ENCODE measurements around the gene CBLC.

Gene CBLC, protein sequence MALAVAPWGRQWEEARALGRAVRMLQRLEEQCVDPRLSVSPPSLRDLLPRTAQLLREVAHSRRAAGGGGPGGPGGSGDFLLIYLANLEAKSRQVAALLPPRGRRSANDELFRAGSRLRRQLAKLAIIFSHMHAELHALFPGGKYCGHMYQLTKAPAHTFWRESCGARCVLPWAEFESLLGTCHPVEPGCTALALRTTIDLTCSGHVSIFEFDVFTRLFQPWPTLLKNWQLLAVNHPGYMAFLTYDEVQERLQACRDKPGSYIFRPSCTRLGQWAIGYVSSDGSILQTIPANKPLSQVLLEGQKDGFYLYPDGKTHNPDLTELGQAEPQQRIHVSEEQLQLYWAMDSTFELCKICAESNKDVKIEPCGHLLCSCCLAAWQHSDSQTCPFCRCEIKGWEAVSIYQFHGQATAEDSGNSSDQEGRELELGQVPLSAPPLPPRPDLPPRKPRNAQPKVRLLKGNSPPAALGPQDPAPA
- total RNA-seq, result 0 to 0.06 reads per million in 2 experiments

DNA sequence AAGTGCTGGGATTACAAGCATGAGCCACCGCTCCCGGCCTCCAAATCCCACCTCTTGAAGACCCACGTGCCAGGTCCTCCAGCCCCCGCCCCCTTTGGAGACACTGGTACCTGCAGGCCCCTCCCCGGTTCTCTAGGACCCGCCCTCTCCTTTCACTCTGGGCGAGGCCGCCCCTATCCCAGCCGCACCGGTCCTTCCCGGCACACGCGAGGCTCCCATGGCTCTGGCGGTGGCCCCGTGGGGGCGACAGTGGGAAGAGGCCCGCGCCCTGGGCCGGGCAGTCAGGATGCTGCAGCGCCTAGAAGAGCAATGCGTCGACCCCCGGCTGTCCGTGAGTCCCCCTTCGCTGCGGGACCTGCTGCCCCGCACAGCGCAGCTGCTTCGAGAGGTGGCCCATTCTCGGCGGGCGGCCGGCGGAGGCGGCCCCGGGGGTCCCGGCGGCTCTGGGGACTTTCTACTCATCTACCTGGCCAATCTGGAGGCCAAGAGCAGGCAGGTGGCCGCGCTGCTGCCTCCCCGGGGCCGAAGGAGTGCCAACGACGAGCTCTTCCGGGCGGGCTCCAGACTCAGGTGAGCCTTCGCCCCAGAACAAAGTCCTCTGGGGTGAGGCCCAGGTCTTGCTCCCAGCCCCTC, at the start of gene CBLC:
Gene CBLC, plus strand, starts transcription at position 176 of the 633 bp plus-strand sequence. Its CDS starts 42 bp downstream, at position 218.
- no peak for DNase-seq (ENCODE audit: low read depth)

DNA sequence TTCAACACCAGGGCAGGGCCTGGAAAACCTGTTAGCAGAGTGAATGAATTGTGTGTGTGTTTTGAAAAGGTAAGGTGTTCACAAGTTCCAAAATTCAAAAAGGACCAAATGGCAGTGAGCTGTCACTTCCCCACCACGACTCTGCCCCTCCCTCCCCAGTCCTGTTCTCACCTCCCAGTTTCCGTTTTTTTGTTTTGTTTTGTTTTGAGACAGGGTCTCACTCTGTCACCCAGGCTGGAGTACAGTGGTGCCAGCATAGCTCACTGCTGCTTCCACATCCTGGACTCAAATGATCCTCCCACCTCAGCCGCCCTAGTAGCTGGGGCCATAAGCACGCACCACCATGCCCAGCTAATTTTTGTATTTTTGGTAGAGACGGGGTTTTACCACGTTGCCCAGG, 49.5 kb upstream of the CBLC start:
- DNase-seq (ENCODE audit: low read depth), result no peak

DNA sequence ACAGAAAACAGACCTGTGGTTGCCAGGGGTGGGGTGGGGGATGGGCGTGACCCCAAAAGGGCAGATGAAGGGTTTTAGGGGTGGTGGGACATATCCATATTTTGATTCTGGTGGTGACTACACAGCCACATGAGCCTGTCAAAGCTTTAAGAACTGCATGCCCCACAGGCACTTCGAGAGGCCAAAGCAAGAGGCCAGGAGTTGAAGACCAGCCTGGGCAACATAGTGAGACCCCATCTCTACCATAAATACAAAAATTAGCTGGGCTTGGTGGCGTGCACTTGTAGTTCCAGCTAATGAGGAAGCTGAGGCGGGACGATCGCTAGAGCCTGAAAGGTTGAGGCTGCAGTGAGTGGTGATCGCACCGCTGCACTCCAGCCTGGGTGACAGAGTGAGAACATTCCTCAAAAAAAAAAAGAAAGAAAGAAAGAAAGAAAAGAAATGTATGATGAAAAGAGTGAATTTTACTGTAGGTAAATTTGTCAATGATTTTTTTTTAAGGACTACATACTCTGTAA, 48.1 kb upstream of the CBLC start:
- DNase-seq (ENCODE audit: low read depth), result no peak

DNA sequence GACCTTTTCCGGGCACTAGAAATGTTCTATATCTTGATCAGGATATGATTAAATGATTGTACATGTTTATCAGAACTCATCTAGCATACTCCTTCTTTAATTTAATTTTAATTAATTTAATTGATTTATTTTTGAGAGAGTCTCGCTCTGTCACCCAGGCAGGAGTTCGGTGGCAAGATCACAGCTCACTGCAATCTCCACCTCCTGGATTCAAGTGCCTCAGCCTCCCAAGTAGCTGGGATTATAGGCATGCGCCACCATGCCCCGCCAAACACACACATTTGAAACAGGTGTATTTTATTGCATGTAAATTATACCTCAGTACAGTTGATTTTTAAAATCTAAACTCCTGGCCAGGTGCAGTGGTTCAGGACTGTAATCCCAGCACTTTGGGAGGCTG, 46.6 kb upstream of the CBLC start:
- no peak for DNase-seq (ENCODE audit: low read depth)

DNA sequence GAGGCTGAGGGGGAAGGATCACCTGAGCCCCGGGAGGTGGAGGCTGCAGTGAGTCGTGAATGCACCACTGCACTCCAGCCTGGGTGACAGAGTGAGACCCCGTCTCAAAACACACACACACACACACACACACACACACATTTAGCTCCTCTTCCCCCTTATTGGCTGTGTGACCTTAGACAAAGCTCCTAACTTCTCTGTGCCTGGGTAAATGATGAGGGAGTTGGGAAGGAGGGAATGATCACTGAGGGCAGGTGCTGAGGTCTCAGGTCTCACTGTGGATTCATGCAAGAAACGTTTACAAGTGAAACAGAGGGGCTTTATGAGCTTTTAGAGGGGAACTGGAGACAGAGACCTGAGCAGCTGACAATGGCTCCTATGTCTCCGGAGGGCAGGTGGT, 46.1 kb upstream of the CBLC start:
- no peak for DNase-seq (ENCODE audit: low read depth)

DNA sequence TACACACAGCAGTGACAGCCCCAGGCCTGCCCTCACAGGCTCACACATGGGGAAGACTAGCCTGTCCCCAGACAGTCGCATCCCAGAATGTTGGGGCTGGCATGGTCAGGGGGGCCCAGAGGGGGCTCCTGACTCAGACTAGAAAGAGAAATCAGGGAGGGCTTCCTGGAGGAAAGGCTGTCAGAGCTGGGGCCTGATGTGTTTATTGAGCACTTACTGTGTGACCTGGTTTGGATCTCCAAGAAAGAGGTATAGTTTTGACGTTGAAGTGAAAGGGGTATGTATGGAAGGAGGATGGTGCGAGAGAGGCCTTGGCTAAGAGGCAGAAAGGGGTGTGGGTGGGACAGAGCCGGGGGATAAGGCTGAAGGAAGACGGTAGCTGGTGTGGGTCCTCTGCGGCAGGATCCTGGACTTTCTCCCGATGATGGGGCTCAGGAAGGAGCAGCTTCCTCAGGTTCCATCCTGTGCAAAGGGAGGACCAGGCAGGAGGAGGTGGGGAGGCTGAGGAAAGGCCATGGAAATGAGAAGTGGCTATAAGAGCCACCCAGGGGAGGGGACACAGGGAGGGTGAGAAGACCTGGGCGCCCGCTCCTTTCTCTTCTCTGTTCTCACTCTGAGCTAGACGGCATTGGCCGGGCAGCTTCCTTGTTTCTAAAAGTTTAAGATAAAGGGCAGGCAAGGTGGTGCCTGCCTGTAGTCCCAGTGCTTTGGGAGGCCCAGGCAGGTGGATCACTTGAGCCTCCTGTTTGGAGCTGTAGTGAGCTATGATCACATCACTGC, 45.3 kb upstream of the CBLC start:
- DNase-seq (ENCODE audit: low read depth), result no peak

DNA sequence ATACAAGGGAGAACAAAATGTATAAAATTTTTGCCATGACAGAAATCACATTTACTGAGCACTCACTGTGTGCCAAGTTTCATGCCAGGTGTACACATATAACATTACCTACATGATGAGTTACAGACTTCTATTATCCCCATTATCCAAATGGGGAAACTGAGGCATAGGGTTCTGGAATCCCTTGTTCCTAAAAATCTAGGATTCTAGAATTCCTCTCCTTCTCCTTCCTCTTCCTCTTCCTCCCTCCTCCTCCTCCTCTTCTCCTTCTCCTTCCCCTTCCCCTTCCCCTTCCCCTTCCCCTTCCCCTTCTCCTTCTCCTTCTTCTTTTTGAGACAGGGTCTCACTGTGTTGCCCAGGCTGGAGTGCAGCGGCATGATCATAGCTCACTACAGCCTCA, 43.3 kb upstream of the CBLC start:
- DNase-seq (ENCODE audit: low read depth), result no peak

DNA sequence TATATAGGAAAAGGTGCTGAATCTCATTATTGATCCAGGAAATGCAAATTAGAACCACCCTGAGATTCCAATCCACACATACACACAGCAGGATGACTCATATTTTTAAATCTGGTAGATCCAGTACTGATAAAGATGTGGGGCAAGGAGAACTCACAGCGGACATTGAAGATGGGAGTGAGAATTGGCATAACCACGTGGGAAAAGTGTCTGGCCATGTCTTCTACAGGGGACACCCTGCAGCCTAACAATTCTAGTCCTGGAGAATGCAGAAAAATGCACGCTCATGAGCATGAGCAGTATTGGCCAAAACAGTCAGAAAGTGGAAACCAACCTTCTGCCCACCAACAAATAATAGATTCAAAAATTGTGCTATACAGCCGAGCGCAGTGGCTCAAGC, 42.7 kb upstream of the CBLC start:
- DNase-seq (ENCODE audit: low read depth), result no peak

DNA sequence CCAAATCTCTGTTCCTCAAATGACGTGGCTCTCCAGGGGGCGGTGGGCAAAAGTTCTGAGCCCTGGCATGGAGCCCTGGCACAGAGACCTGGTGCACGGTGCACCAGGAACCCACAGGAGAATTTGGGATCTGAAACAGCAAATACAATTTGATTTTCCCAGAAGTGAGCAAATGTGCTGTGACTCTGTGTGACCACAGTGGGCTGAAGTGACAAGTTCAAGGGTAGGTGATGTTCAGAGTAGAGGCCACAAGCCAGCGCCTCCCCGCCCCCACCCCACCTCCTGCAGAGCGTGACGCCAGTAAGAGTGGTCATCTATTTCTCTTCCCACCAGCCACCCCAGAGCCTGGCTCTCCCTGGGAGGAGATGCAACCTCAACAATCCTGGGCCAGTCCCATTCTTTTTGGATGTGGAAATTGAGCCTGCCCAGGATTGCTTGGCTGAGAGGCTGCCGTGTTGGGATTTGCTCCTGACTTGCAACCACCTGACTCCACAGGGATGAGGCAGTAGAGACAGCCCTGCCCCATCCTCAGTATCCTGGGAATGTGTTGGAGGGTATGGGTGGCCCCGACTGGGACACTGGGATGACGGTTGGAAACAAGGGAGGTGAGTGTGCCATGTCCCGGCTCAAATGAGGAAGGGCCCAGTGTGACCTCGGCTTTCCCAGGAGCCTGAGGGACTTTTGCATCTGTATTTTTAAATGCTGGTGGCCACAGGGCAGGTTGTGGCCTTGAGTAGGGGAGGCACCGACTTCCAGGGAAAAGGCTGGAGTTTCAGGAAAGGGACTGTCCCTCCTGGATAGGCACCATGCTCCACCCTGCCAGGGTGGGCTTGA, 40.2 kb upstream of the CBLC start:
- no peak for DNase-seq (ENCODE audit: low read depth)

DNA sequence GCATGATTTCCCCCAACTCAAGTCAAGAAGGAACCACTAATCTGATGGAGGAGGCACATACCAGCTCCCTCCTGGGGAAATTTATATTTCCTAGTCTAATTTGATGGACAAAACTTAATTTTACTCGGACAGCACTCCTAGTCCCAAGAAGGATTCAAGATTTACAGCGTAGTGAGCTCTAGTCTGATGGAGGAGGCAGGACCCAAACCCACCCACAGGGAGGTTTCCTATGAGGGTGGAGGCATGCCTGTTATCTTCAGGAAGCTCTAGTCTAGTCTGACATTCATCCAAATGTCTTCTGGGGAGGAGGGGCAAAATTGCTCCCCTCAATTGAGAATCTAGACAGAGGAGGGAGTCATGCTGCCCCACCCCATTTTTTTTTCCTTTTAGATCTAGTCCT, 39.6 kb upstream of the CBLC start:
- DNase-seq (ENCODE audit: low read depth), result no peak

DNA sequence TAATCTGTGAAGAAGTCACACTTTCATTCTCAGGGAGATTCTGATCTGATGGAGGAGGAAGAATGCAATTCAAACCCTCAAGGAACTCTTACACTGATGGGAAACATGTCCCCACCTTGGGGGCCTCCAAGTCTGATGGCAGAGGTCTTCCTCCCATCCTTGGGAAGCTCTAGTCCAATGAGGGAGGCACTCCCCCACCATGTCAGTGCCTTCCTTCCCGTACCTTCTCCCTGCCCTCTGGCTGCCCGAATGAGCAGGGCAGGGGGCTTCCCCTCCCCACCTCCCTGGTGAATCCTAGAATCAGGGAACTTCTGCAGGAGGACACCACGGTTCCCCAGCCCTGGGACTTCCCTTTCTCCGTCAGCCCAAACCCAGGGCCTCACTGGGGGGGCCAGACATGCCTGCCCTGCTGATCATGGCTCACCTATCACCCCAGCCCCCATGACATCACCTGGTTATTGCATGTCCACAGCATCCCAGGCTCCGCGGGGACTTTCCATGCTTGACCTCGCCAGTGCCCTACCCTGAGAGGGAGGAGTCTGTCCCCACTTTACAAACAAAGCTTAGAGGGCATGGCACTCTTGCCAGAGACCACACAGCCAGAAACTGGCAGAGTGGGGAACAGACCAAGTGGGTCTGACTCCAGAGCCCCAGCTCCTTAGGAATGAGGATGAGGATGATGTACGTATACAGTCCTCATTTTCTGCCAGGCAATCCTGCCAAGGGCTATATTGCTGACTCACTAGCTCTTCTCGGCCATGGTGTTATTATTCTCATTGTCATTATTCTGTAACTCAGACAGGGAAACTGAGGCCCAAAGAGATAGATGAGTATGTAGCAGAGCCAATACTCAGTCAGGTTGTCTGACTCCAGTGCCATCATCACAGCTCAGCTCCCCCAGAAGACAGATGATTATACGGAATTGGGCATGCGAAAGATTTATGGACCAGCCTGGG, 38.8 kb upstream of the CBLC start:
- DNase-seq (ENCODE audit: low read depth), result no peak

DNA sequence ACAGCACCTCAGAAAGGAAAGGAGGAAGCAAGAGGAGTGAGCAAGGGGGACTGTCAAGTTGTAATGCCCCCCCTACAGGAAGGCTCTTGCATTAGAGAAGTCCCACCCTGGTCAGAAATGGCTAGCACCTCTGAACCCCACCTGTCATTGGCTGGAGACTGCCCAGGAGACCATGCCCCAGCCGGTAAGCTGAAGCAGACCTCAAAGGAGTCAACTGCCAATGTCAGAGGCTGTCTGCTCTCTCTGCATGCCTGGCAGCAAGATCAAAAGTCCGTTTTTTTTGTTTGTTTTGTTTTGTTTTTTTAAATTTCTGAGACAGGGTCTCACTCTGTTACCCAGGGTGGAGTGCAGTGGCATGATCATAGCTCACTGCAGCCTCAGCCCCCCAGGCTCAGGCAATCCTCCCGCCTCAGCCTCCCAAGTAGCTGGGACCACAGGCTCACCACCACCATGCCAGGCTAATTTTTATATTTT, 37.3 kb upstream of the CBLC start:
- DNase-seq (ENCODE audit: low read depth), result no peak

DNA sequence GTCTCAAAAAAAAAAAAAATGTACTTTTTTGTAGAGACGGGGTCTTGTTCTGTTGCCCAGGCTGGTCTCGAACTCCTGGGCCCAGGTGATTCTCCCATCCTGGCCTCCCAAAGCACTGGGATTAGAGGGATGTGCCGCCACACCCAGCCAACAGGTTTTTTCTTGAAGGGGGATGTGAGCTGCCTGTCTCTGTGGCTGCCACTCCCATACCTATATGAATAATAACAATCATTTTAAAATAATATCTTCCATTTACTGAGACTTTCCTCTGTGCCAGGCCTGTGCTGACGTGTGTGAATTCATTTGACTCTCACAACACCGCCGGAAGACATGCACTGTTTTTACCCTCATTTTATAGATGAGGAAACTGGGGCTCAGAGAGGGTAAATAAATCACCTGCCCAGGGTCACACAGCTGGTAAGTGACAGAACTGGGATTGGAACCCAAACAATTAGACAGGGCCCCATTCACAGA, 36.4 kb upstream of the CBLC start:
- DNase-seq (ENCODE audit: low read depth), result no peak

DNA sequence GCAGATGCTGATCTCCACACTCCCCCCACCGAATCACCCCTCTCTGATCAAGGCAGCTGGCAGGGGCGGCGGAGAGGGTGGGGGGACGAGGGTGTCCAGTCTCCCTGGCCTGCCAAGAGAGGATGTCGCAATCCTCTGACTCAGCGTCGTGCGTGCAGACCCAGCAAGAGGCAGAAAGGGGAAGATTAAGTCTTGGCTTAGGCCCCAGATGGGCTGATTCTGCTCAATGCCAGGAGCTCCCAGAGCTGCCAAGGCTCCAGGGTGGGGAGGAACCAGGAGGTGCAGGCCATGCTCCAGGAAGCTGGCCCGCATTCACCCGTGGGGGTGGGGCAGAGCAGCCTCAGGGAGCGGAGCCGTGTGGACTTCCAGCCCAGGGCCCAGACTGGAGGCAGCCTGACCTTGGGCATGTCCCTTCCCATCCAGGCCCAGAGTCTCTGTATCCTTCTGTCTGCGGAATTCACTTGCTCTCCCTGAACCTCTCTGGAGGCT, 35.8 kb upstream of the CBLC start:
- no peak for DNase-seq (ENCODE audit: low read depth)

DNA sequence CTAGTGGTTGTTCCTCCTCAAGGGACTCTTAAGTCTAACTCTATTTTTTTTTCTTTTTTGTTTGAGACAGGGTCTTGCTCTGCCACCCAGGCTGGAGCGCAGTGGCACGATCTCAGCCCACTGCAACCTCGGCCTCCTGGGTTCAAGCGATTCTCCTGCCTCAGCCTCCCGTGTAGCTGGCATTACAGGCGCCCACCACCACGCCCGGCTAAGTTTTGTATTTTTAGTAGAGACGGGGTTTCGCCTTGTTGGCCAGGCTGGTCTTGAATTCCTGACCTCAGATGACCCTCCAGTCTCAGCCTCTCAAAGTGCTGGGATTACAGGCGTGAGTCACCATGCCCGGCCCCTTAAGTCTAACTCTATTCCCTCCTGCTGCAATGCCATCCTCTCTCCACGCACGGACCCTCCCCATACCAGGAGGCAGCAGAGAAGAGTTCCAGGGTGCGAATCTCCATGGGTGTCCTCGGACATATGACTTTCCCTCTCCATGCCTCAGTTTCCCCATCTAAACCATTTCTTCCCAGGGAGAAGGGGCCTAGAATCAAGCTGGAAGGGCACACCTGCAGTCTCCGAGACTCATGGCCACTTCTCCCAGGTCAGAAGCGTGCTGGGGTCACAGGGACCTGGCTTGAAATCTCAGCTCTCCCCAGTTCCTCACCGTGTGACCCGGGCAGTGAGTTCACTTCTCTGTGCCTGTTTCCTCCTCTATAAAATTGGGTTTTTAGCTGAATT, 35.2 kb upstream of the CBLC start:
- no peak for DNase-seq (ENCODE audit: low read depth)

DNA sequence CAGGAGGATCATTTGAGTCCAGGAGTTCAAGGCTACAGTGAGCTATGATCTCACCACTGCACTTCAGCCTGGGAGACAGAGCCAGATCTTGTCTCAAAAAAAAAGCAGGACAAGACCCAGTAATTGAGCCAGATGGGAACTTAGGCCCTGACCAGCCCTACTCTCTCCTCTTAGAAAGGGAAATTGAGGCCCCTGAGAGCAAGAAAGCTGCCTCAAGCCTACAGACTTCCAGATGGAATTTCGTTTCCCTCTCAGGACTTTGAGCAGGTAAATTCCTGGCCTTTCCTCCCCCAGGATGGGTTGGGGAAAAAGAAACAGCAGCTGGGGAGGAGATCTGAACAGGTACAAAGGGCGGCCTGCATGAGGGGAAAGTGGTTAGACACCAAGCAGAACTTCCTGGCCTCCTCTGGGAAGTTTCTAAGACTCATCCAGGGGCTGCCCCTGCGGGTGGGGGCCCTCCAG, 32.8 kb upstream of the CBLC start:
- no peak for DNase-seq (ENCODE audit: low read depth)

DNA sequence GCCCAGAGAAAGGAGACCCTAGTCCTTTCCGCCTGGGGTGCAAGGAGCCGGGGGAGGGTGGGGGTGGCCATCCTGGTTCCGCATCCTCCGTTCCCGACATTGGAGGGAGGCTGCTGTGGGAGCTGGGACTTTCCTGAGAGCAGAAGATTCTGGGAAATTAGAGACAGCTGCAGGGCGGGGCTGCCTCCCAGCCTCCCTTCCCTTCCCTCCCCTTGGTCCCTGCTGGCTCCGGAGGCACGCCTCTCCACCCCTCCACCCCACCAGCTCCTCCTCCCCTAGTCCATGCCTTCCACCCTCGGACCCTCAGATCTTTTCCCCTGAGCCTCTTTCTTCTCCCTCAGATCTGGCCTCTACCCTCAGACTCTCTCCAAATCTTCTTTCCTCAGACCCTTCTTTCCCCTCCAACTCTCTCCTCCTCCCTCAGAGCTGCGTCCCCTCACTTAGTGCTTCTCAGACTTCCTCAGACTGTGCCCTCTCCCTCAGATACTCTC, 32.3 kb upstream of the CBLC start:
- no peak for DNase-seq (ENCODE audit: low read depth)

DNA sequence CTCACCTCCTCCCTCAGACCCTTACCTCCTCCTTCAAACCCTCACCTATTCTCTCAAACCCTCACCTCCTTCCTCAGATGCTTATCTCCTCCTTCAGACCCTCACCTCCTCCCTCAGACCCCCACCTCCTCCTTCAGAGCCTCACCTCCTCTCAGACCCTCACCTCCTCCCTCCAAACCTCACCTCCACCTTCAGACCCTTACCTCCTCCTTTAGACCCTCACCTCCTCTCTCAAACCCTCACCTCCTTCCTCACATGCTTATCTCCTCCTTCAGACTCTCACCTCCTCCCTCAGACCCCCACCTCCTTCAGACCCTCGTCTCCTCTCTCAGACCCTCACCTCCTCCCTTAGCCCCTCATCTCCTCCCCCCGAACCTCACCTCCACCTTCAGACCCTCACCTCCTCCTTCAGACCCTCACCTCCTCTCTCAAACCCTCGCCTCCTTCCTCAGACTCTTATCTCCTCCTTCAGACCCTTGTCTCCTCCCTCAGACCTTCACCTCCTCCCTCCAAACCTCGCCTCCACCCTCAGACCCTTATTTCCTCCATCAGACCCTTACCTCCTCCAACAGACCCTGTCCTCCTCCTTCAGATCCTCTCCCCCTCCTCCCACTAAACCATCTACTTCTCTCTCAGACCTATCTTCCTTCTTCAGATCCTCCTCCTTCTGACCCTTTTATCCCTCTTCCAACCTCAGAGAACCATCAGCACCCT, 31.6 kb upstream of the CBLC start:
- DNase-seq (ENCODE audit: low read depth), result no peak

All from T follicular helper cell (primary cell).